Renal cortical epithelial cell (primary cell): ENCODE results near the gene ARID3A. TPM values are rescaled to one million over a fixed set of nuclear protein-coding genes. Genes with fewer than 3 reads are reported as not detected.
"Not testable (repeated sequence)": the region's sequence is repeated elsewhere in the genome, so short reads cannot be mapped to it uniquely, and the experiment has no call there.

Source experiments
- DNase-seq: peaks from one replicate; pipeline ENCODE4 v3.0.0-alpha.2; 2011; ENCODE audit warnings: low read depth
- total RNA-seq: library from RNA; depleted of rRNA; stranded (reverse); fragments of >200 nt; gene quantifications from 2 replicates; pipeline ENCODE4 v1.2.3, GENCODE V29; 2014

Gene ARID3A
- total RNA-seq, 1 donor from 2014 or later = 9.5 TPM

DNA sequence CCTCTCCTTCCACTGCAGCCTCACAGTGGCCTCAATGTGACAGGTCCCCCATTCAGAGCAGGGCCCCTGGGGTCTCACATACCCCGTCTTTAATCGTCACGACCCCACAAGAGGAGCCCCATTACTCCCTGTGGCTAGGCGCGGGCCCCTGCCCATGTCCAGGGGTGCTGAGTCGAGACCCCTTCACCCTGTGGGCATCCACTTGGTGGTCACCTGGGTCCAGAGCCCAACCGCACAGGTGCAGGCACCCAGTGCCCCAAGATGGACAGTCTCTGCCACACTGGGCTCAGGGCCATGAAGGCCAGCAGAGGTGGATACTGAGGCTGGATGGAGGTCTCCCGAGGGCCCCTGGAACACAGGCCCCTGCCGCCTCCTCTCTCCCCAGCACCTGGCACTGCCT is 92.1 kb downstream of the ARID3A start:
- no peak for DNase-seq

- DNase-seq = no peak
Measured at GRCh38 chr19:1018393-1018792, 92.6 kb downstream of the ARID3A start.

DNA sequence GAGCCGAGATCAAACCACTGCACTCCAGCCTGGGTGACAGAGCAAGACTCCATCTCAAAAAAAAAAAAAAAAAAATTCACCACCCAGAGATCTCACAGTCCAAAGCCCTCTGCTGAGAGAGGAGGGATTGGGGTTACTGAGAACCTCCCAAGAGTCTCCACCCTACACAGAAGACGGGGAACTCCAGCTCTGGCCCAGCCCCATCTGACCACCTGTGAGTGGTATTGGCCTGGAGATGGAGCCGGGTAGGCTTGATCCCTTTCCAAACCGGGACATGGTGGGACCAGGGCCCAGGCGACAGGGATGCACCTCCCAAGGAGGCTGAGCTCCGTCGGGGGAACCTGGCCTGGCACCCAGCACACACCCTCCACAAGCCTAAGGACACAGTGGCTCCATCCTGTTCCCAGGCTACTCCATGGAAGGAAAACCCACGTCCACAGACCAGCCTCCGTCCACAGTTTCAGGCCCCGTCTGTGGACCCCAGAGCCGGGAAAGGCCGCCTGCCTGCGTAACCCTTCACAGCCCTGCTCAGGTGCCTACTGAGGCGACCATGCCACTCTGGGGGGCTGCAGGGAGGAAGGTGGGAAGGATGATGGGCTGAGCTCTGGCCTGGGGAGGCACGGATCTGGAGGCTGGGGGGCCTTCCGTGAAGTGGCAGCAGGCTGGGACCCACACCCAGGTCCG is 93.2 kb downstream of the ARID3A start:
- DNase-seq = no peak

- DNase-seq = no peak
Measured at GRCh38 chr19:1019616-1019961, 93.8 kb downstream of the ARID3A start.

- no peak for DNase-seq
Measured at GRCh38 chr19:1019980-1020867, 94.4 kb downstream of the ARID3A start.

GRCh38 chr19:1020868-1021425 is 95.1 kb downstream of the ARID3A start, which contains the start of gene TMEM259:
Gene TMEM259 (minus strand): TSS chr19:1021123. CDS start chr19:1020996, 127 bp downstream.
- peak; percentile 84 for DNase-seq

GRCh38 chr19:1023883-1024188 is 98.0 kb downstream of the ARID3A start:
- DNase-seq = not testable (repeated sequence)

- not testable (repeated sequence) for DNase-seq
Measured at GRCh38 chr19:1025080-1025479, 99.2 kb downstream of the ARID3A start.

Other genes with a start within 250 kb of the ARID3A start
- 374 and 526 TPM in 2 replicates for gene FSTL3, start 249.6 kb upstream of the ARID3A start, total RNA-seq
- not detected in 2 replicates for gene PRSS57, start 230.6 kb upstream of the ARID3A start, total RNA-seq
- 0.35 and 45.4 TPM in 2 replicates for gene PALM, start 217.1 kb upstream of the ARID3A start, total RNA-seq
- gene MISP, start 174.9 kb upstream of the ARID3A start, total RNA-seq = 6.2 and 48.4 TPM in 2 replicates
- 67.7 and 134 TPM in 2 replicates for gene PTBP1, start 128.6 kb upstream of the ARID3A start, total RNA-seq
- 0.50 and 0.87 TPM in 2 replicates for gene PLPPR3, start 104.1 kb upstream of the ARID3A start, total RNA-seq
- not detected in 2 replicates for gene AZU1, start 98.2 kb upstream of the ARID3A start, total RNA-seq
- not detected in 2 replicates for gene PRTN3, start 85.0 kb upstream of the ARID3A start, total RNA-seq
- gene ELANE, start 73.7 kb upstream of the ARID3A start, total RNA-seq = not detected in 2 replicates
- 2.1 and 3.1 TPM in 2 replicates for gene CFD, start 66.4 kb upstream of the ARID3A start, total RNA-seq
- 22.6 and 55.4 TPM in 2 replicates for gene MED16, start 32.8 kb upstream of the ARID3A start, total RNA-seq
- not detected in 2 replicates for gene RNU6-9, start 32.6 kb upstream of the ARID3A start, total RNA-seq
- gene R3HDM4, start 12.8 kb upstream of the ARID3A start, total RNA-seq = 36.6 and 38.3 TPM in 2 replicates
- gene KISS1R, start 8.7 kb upstream of the ARID3A start, total RNA-seq = not detected in 2 replicates
- gene WDR18, start 58.3 kb downstream of the ARID3A start, total RNA-seq = 31.1 and 50.4 TPM in 2 replicates
- 2.4 and 3.6 TPM in 2 replicates for gene GRIN3B, start 74.4 kb downstream of the ARID3A start, total RNA-seq
- 63.4 and 114 TPM in 2 replicates for gene TMEM259, start 95.1 kb downstream of the ARID3A start, total RNA-seq
- not detected in 2 replicates for gene RNU6-2, start 95.5 kb downstream of the ARID3A start, total RNA-seq
- gene CNN2, start 100.6 kb downstream of the ARID3A start, total RNA-seq = 312 and 501 TPM in 2 replicates
- 15.6 and 24.6 TPM in 2 replicates for gene ABCA7, start 114.1 kb downstream of the ARID3A start, total RNA-seq
- gene ARHGAP45, start 141.1 kb downstream of the ARID3A start, total RNA-seq = 8.3 and 13.4 TPM in 2 replicates
- 101 and 168 TPM in 2 replicates for gene POLR2E, start 169.3 kb downstream of the ARID3A start, total RNA-seq
- 205 and 337 TPM in 2 replicates for gene GPX4, start 178.0 kb downstream of the ARID3A start, total RNA-seq
- 40.5 and 113 TPM in 2 replicates for gene SBNO2, start 248.2 kb downstream of the ARID3A start, total RNA-seq